ENCODE results near the gene GALR1.

DNA sequence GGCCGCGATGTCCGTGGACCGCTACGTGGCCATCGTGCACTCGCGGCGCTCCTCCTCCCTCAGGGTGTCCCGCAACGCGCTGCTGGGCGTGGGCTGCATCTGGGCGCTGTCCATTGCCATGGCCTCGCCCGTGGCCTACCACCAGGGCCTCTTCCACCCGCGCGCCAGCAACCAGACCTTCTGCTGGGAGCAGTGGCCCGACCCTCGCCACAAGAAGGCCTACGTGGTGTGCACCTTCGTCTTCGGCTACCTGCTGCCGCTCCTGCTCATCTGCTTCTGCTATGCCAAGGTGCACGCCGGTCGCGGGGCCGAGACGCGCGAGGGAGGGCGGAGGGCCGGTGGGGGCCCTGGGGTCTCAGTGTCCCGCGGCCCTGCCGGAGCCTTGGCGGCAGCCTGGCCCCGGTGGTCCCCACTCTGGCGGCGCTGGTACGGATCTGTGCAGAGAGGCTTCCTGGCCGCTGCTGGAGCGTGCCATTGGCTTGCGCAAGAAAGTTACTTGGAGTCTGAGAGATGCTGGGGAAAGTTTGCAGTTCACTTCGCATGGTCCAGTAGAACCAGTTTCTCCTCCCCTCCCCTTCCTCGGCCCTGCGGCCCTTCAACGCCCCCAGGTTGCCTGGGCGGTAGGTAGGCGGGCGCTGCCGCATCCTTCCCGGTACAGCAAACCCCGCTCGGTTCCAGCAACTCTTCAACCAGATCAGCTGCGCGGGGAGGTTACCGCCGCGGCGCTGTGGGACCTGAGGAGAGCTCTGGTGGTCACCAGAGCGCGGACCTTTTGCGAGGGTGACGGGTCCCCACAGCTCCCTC is 1.5 kb downstream of the GALR1 start:
- TF ChIP-seq, protein P1, sequence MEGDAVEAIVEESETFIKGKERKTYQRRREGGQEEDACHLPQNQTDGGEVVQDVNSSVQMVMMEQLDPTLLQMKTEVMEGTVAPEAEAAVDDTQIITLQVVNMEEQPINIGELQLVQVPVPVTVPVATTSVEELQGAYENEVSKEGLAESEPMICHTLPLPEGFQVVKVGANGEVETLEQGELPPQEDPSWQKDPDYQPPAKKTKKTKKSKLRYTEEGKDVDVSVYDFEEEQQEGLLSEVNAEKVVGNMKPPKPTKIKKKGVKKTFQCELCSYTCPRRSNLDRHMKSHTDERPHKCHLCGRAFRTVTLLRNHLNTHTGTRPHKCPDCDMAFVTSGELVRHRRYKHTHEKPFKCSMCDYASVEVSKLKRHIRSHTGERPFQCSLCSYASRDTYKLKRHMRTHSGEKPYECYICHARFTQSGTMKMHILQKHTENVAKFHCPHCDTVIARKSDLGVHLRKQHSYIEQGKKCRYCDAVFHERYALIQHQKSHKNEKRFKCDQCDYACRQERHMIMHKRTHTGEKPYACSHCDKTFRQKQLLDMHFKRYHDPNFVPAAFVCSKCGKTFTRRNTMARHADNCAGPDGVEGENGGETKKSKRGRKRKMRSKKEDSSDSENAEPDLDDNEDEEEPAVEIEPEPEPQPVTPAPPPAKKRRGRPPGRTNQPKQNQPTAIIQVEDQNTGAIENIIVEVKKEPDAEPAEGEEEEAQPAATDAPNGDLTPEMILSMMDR (conservative IDR thresholded peaks at IDR 0.05): no peak
- TF ChIP-seq ZFX (IDR thresholded peaks at IDR 0.05): no peak

All from C4-2B (cell line).